Kidney (tissue), 14 donors: ENCODE measurements around the gene ZNF354C. TPM values are rescaled to one million over a fixed set of nuclear protein-coding genes. Genes with fewer than 3 reads are reported as not detected.

Source experiments
- DNase-seq, 5 donors: peaks; one replicate each; pipeline ENCODE4 v3.0.0-alpha.2; 2013 to 2020
- FAIRE-seq: peaks from 2 replicates; lab custom pipeline; 2012; peaks lifted over from hg19 to GRCh38; lab: Jason Lieb, UNC
- H3K27ac ChIP-seq, 2 donors: one replicate each; pipeline ENCODE4 v1.7.0; 2013; ENCODE audit warnings: low read depth in 2 of 2, low read length in 2 of 2, inconsistent platforms in 1 of 2
- H3K27me3 ChIP-seq: one replicate; pipeline ENCODE4 v1.7.1; 2013; ENCODE audit warnings: low read length, inconsistent platforms; ENCODE audit not compliant: control insufficient read depth, insufficient read depth
- H3K36me3 ChIP-seq, 3 donors: one replicate each; pipeline versions ENCODE4 v1.7.0 to v1.7.1; 2013; ENCODE audit warnings: low read length in 3 of 3, control low read depth in 1 of 3, inconsistent platforms in 1 of 3; ENCODE audit not compliant: insufficient read depth in 3 of 3, control insufficient read depth in 2 of 3
- H3K4me1 ChIP-seq, 3 donors: one replicate each; pipeline versions ENCODE4 v1.7.0 to v1.7.1; 2013; ENCODE audit warnings: low read length in 3 of 3, inconsistent platforms in 1 of 3, low read depth in 1 of 3; ENCODE audit not compliant: control insufficient read depth in 2 of 3, insufficient read depth in 2 of 3
- H3K4me3 ChIP-seq, 3 donors: one replicate each; pipeline versions ENCODE4 v1.7.0 to v1.8.1; 2013; ENCODE audit warnings: low read length in 3 of 3, control low read depth in 1 of 3, inconsistent platforms in 1 of 3
- H3K9ac ChIP-seq, 3 donors: one replicate each; pipeline versions ENCODE4 v1.7.0 to v1.7.1; 2013; ENCODE audit warnings: low read length in 3 of 3, control low read depth in 1 of 3, inconsistent platforms in 1 of 3
- H3K9me3 ChIP-seq, 3 donors: one replicate each; pipeline versions ENCODE4 v1.7.0 to v1.7.1; 2013; ENCODE audit warnings: low read length in 3 of 3, control low read depth in 1 of 3, inconsistent platforms in 1 of 3; ENCODE audit not compliant: control insufficient read depth in 2 of 3, insufficient read depth in 1 of 3
- CTCF ChIP-seq: IDR thresholded peaks from 3 replicates; pipeline ENCODE4 v1.5.1; 2012; ENCODE audit warnings: mild to moderate bottlenecking, moderate library complexity, borderline replicate concordance; ENCODE audit not compliant: insufficient read depth; ENCODE audit errors: extremely low read depth
- intact Hi-C: fragments of 100-400 bp; cut with DNase I; formaldehyde crosslinking; loops from one replicate; pipeline ENCODE4 v1.11.1; 2022
- polyA plus RNA-seq: library from polyadenylated mRNA; stranded (reverse); fragments of 350-450 nt; fragmentation: Illumina TruSeq; extraction: RNeasy Lipid Tissue Mini Kit (QIAGEN cat#74804); gene quantifications from one replicate; pipeline ENCODE4 v1.2.3, GENCODE V29; 2014; ENCODE audit warnings: low read depth, low replicate concordance; ENCODE audit not compliant: insufficient read depth
- total RNA-seq: library from RNA; stranded (reverse); fragmentation: NEBNext Ultra II Directional; extraction: Animal tissue kit (Norgen Biotek cat#: 25700); gene quantifications from one replicate; pipeline ENCODE4 v1.2.1, GENCODE V29; 2021
- donor health status: control.
- donor health status: control.
- donor health status: control.
- donor health status: control.
- donor health status: control.
- donor health status: DM: yes; HTN: yes; CAD: no.
- donor health status: Normal renal cell carcinoma (clear cell type).

Gene ZNF354C
- total and polyA plus RNA-seq, 2 donors from 2014 or later, result 1.3 to 6.9 TPM

GRCh38 chr5:179123109-179123426 lies 62.9 kb downstream of the ZNF354C start:
- Histone ChIP-seq H3K27ac (no peak overlapping the region), H3K4me3 (no peak overlapping the region), H3K36me3 (no peaks in the 10 kb centered on the region), H3K4me1 (no peaks in the 10 kb centered on the region), H3K9ac (no peak overlapping the region), H3K9me3 (no peaks in the 10 kb centered on the region), H3K27me3 (no peaks in the 10 kb centered on the region)
- DNase-seq (peak in 1 of 5 donors; percentile 8), FAIRE-seq (no peak)
- TF ChIP-seq CTCF, result no peak
- intact Hi-C loops, result no loop called here

GRCh38 chr5:179123491-179124272 lies 63.5 kb downstream of the ZNF354C start:
- H3K36me3 ChIP-seq, result no peaks in the 10 kb centered on the region
- intact Hi-C loops, result no loop called here
- no peaks in the 10 kb centered on the region for H3K27me3 ChIP-seq
- TF ChIP-seq CTCF, result no peak
- H3K4me1 ChIP-seq, result no peaks in the 10 kb centered on the region
- no peak overlapping the region for H3K9ac ChIP-seq
- DNase-seq, result peak in 2 of 5 donors; percentile 11 to 57
- no peak overlapping the region for H3K27ac ChIP-seq
- H3K4me3 ChIP-seq, result no peak overlapping the region
- FAIRE-seq, result no peak
- H3K9me3 ChIP-seq, result no peaks in the 10 kb centered on the region

- intact Hi-C loops, result no loop called here
- FAIRE-seq (no peak), DNase-seq (peak in 1 of 5 donors; percentile 12)
- Histone ChIP-seq H3K4me1 (no peaks in the 10 kb centered on the region), H3K9me3 (no peaks in the 10 kb centered on the region), H3K27me3 (no peaks in the 10 kb centered on the region), H3K4me3 (no peak overlapping the region), H3K9ac (no peak overlapping the region), H3K36me3 (no peaks in the 10 kb centered on the region), H3K27ac (no peak overlapping the region)
- no peak for TF ChIP-seq CTCF
Measured at GRCh38 chr5:179124273-179124852, 64.2 kb downstream of the ZNF354C start.
